ENCODE results near the gene NELFE. TPM values are rescaled to one million over a fixed set of nuclear protein-coding genes. Genes with fewer than 3 reads are reported as not detected.
"Not testable (repeated sequence)": the region's sequence is repeated elsewhere in the genome, so short reads cannot be mapped to it uniquely, and the experiment has no call there.

The NELFE gene
- 102 TPM for polyA plus RNA-seq (2013, experiment 1 of 2; ENCODE audit: insufficient read length)
- 98.5 TPM for polyA plus RNA-seq (2013, experiment 2 of 2; ENCODE audit: insufficient read length)

DNA sequence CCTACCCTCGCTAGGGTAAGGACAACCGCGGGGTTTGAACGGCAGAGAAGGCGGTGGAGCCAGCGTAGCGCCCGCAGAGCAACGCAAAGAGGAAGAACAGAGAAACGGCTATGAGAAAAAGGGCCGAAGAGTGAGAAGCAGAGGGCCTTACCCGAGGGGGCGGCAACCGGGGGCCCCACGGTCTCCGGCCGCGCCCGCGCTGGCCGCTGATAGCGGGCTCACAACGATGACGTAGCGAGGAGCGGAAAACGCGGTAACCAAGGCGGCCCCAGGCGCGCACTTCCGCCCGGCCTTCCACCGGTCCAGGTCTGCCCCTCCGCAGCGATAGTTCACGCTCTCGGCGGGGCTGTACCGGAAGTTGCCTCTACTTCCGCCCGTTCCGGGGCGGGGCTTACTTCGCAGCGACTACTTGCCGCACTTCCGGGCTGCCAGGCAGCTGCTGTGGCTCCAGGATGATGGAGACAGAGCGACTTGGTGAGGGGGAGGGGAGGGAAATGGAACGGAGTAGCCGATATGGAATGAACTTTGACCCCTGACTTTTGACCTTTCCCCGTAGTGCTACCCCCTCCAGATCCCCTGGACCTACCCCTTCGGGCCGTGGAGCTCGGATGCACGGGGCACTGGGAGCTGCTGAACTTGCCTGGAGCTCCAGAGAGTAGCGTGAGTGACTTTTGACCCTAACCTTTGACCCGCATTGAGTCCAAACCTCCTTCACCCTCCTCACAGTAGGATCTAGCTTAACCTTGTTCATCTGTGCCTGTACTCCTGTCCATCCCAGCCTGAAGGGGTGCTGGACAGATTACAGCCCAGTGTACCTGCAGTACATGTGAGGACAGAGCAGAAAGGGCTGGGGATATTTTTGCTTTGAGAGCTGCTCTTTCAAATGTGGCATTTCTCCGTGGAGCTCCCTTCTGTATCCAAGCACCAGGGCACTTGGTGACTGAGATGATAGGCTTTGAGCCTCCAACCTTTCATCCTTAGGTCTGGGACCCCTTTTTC, at the start of gene NELFE, which contains the start of gene SKIC2:
Gene NELFE (minus strand): TSS at position 231 of the 999 bp plus-strand sequence. CDS start 525 bp downstream, outside the sequence.
Gene SKIC2 (plus strand): TSS at position 435 of the 999 bp plus-strand sequence. CDS start 18 bp downstream, at position 453.
- peak; percentile 99 for DNase-seq

GRCh38 chr6:32008037-32008436, 49.3 kb upstream of the NELFE start:
- not testable (repeated sequence) for DNase-seq

DNA sequence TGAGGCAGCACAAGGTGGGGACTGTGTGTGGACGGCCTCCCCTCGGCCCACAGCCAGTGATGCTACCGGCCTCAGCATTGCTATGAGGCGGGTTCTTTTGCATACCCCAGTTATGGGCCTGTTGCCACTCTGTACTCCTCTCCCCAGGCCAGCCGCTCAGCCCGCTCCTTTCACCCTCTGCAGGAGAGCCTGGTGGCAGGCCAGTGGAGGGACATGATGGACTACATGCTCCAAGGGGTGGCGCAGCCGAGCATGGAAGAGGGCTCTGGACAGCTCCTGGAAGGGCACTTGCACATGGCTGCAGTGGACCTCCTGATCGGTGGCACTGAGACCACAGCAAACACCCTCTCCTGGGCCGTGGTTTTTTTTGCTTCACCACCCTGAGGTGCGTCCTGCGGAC, 48.3 kb upstream of the NELFE start:
- DNase-seq: not testable (repeated sequence)

- DNase-seq: not testable (repeated sequence)
These were observed 47.3 kb upstream of the NELFE start for GRCh38 chr6:32005991-32006529.

- not testable (repeated sequence) for DNase-seq
These were observed 46.7 kb upstream of the NELFE start for GRCh38 chr6:32005538-32005880.

DNA sequence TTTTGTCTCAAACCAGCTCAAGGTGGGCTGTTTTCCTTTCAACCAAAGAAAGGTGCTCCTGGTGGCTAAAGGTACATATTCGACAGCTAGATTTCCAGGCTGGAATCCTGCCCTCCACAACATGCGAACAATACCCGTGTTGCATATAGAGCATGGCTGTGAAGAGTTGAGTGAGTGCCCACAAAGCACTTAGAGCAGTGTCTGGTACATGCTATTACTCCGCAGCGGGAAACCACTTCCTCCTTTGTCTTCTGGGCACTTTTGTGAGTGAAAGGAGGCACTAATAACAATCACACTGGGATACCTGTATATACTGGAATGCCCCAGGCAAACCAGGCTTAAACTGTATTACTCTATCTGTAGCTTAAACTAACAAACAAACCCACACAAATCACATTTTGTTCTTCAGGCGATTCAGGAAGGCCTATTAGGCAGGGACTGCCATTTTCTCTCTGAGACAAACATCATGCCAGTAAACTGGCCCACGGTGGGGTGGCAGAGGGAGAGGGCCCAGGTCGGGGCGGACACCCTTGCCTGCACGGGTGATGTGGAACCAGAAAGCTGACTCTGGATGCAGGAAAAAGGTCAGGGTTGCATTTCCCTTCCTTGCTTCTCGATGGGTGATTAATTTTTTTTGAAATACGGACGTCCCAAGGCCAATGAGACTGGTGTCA, 46.2 kb upstream of the NELFE start:
- not testable (repeated sequence) for DNase-seq

DNA sequence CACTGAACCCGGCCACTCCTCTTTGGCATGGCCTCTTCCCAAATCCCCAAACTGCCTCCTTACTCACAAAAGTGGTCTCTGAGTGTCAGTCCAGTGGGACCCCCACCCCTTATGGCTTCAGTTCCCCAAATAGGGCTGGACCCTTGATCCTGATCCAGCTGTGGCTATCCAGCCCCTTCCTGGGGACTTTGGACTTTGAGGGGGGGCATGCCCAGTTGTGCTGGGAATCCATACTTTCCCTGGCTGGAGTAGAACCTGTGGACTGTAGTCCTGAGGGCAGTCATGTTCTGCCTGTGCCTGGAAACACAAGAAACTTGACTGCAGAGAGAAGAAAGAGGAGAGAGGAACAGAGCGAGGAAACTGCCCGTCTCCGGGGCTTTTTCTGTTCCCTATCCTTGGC, 45.6 kb upstream of the NELFE start:
- not testable (repeated sequence) for DNase-seq

- DNase-seq: not testable (repeated sequence)
These were observed 44.5 kb upstream of the NELFE start for GRCh38 chr6:32003301-32003700.

GRCh38 chr6:32002546-32003268, 43.9 kb upstream of the NELFE start:
- not testable (repeated sequence) for DNase-seq

GRCh38 chr6:31996385-31996784, 37.6 kb upstream of the NELFE start:
- DNase-seq: not testable (repeated sequence)

DNA sequence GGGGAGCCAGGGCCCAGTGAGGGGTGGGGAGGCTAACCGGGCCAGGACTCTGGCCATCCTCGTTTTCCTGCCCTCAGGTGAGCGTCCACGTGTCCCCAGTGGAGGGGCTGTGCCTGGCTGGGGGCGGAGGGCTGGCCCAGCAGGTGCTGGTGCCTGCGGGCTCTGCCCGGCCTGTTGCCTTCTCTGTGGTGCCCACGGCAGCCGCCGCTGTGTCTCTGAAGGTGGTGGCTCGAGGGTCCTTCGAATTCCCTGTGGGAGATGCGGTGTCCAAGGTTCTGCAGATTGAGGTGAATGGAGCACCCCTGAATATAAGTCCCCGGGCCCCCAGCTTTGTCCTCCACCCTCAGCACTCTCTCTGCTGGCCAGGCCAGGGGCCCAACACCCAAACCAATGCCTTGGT, 35.6 kb upstream of the NELFE start:
- not testable (repeated sequence) for DNase-seq

DNA sequence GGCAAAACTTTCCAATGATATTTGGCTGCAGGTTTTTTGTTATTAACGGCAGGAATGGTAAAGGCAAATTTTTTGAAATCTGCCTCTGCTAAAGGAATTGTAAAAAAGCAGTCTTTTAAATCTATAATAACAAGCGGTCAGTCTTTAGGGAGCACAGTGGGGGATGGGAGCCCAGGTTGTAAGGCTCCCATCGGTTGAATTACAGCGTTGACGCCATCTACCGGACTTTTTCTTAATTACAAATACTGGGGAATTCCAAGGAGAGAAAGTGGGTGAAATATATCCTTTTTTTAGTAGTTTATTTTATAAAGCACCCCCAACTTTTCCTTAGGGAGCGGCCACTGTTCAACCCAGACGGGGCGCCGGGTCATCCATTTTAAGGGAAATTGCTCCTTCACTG, 30.6 kb upstream of the NELFE start:
- DNase-seq: not testable (repeated sequence)

GRCh38 chr6:31981744-31982143, 23.0 kb upstream of the NELFE start, which contains the start of gene C4A:
Gene C4A, plus strand, starts transcription at chr6:31982057. Its CDS starts 51 bp downstream, at chr6:31982108.
- not testable (repeated sequence) for DNase-seq

GRCh38 chr6:31980998-31981397, 22.2 kb upstream of the NELFE start:
- not testable (repeated sequence) for DNase-seq

DNA sequence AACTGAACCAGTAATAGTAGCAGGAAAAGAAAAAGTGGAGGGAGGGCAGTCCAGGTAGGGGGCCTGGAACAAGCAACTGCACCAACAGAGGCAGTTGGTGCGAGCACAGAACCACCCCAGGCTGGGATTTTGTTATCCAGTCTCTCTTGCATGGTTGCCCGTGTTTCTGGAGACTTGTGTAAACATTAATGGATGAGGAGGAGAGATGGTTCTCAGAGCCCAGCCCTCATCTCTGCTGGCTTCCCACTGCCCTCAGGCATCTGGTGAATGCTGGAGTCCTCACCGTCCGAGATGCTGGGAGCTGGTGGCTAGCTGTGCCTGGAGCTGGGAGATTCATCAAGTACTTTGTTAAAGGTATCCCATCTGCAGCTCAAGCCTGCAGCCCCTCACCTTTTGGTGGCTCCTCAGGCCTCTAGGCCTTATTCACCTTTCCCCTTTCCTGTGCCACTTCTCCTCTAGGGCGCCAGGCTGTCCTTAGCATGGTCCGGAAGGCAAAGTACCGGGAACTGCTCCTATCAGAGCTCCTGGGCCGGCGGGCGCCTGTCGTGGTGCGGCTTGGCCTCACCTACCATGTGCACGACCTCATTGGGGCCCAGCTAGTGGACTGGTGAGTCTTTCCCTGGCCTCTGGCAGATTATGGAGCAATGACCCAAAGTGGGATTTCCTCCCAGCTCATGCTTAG, 21.6 kb upstream of the NELFE start:
- DNase-seq: not testable (repeated sequence)

- no peak for DNase-seq
These were observed 20.6 kb upstream of the NELFE start for GRCh38 chr6:31979238-31979898.

GRCh38 chr6:31978831-31979230, 20.1 kb upstream of the NELFE start:
- DNase-seq: no peak

DNA sequence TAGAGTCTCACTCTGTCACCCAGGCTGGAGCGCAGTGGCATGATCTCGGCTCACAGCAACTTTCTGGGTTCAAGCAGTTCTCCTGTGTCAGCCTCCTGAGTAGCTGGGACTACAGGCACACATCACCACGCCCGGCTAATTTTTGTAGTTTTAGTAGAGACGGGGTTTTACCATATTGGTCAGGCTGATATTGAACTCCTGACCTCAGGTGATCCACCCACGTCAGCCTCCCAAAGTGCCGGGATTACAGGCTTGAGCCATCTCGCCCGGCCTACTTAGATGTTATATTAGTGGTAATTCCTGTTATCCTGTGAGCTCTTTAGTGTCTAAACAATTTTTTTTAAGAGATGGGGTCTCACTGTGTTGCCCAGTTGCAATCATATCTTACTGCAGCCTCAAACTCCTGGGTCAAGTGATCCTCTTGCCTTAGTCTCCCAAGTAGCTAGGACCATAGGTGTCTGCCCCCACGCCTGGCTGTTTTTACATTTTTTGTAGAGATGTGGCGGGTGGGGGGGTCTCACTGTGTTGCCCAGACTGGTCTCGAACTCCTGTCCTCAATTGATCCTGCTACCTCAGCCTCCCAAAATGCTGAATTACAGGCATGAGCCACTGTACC, 19.2 kb upstream of the NELFE start:
- DNase-seq: no peak

GRCh38 chr6:31976065-31976464, 17.3 kb upstream of the NELFE start:
- DNase-seq: not testable (repeated sequence)

DNA sequence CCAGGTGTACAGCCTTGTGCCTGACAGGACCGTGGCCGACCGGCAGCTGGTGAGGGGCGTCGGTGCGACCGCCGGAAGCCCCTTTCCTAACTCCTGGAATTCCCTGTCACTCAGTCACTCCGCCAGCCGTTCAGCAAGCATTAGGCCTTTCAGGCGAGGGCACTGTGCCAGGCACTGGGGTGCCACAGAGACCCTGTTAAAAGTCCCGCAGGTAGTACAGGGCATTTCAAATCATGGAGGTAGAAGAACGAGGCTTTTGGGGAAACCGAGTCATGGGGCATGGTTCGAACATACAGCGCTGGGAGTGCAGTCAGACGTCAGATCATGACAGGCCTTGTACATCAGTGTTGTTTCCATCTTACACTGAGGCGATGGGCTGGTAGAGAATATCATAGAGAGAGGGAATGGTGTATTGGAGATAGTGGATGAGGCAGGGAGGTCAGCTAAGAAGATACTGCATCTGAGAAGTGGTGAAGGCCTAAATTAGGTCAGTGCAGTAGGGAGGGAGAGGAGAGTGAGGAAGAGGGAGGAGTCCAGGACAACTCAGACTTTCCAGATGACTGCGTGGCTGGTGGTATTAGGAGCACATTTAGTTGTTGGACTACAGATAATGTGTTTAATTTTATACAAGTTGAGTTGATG, 14.1 kb upstream of the NELFE start:
- DNase-seq: no peak
